ENCODE data around the gene RFX1. TPM values are rescaled to one million over a fixed set of nuclear protein-coding genes. Genes with fewer than 3 reads are reported as not detected.
"Not testable (repeated sequence)": the region's sequence is repeated elsewhere in the genome, so short reads cannot be mapped to it uniquely, and the experiment has no call there.

The RFX1 gene
- 7.6 TPM for polyA plus RNA-seq (2013, experiment 1 of 2; ENCODE audit: insufficient read length)
- polyA plus RNA-seq (2013, experiment 2 of 2; ENCODE audit: insufficient read length) = 8.8 TPM

GRCh38 chr19:14006085-14006765 is at the start of gene RFX1:
Gene RFX1, minus strand, starts transcription at chr19:14006320. Its CDS starts 12,477 bp downstream, at chr19:13993843.
- peak; percentile 100 for DNase-seq

GRCh38 chr19:14055396-14055795 is 49.3 kb upstream of the RFX1 start:
- DNase-seq = no peak

GRCh38 chr19:14054721-14055120 is 48.6 kb upstream of the RFX1 start:
- DNase-seq = no peak

- no peak for DNase-seq
Measured at GRCh38 chr19:14054099-14054498, 48.0 kb upstream of the RFX1 start.

- DNase-seq = no peak
Measured at GRCh38 chr19:14053500-14053899, 47.4 kb upstream of the RFX1 start.

GRCh38 chr19:14053032-14053431 is 46.9 kb upstream of the RFX1 start:
- DNase-seq = no peak

GRCh38 chr19:14052470-14052869 is 46.4 kb upstream of the RFX1 start:
- no peak for DNase-seq

- DNase-seq = no peak
Measured at GRCh38 chr19:14051980-14052379, 45.9 kb upstream of the RFX1 start.

GRCh38 chr19:14050961-14051360 is 44.8 kb upstream of the RFX1 start:
- DNase-seq = not testable (repeated sequence)

- no peak for DNase-seq
Measured at GRCh38 chr19:14050512-14050911, 44.4 kb upstream of the RFX1 start.

- no peak for DNase-seq
Measured at GRCh38 chr19:14048443-14049153, 42.5 kb upstream of the RFX1 start.

GRCh38 chr19:14047866-14048265 is 41.7 kb upstream of the RFX1 start:
- not testable (repeated sequence) for DNase-seq

- DNase-seq = peak; percentile 38
Measured at GRCh38 chr19:14042659-14043608, 36.8 kb upstream of the RFX1 start.

- no peak for DNase-seq
Measured at GRCh38 chr19:14039181-14039580, 33.1 kb upstream of the RFX1 start.

GRCh38 chr19:14035706-14036105 is 29.6 kb upstream of the RFX1 start:
- peak; percentile 45 for DNase-seq

GRCh38 chr19:14035159-14035558 is 29.0 kb upstream of the RFX1 start:
- DNase-seq = not testable (repeated sequence)

GRCh38 chr19:14033946-14034345 is 27.8 kb upstream of the RFX1 start:
- DNase-seq = no peak

GRCh38 chr19:14031719-14032480 is 25.8 kb upstream of the RFX1 start, which contains the start of gene IL27RA:
Gene IL27RA, plus strand, starts transcription at chr19:14031762. Its CDS starts 111 bp downstream, at chr19:14031873.
- peak; percentile 60 for DNase-seq

GRCh38 chr19:14030997-14031718 is 25.0 kb upstream of the RFX1 start:
- DNase-seq = no peak

GRCh38 chr19:14028901-14029300 is 22.8 kb upstream of the RFX1 start:
- DNase-seq = no peak

- no peak for DNase-seq
Measured at GRCh38 chr19:14027856-14028450, 21.8 kb upstream of the RFX1 start, which contains the start of gene RLN3. Gene RLN3, plus strand, starts transcription at chr19:14028148. Its CDS starts 57 bp downstream, at chr19:14028205.
